Right ventricle myocardium superior (tissue), 1 donor: ENCODE data around the gene ACTN1. TPM values are rescaled to one million over a fixed set of nuclear protein-coding genes. Genes with fewer than 3 reads are reported as not detected.

Experiments
- ATAC-seq: fragments of 200-7000 bp; cut with Tn5 transposase; one replicate; pipeline ENCODE4 v1.9.1; 2020; ENCODE audit warnings: mild to moderate bottlenecking; ENCODE audit not compliant: poor library complexity
- DNase-seq: peaks from one replicate; pipeline ENCODE4 v3.0.0-alpha.2; 2020
- intact Hi-C: fragments of 100-400 bp; cut with DNase I; formaldehyde crosslinking; loops from one replicate; pipeline ENCODE4 v1.11.2; 2022
- total RNA-seq: library from RNA; stranded (reverse); fragmentation: NEBNext Ultra II Directional; extraction: Animal tissue kit (Norgen Biotek cat#: 25700); gene quantifications from one replicate; pipeline ENCODE4 v1.2.1, GENCODE V29; 2021
- donor health status: DM: no; HTN: yes; CAD: no; lungs with severe emphysema.

Gene ACTN1
- total RNA-seq, 1 donor from 2014 or later = 92.5 TPM

DNA sequence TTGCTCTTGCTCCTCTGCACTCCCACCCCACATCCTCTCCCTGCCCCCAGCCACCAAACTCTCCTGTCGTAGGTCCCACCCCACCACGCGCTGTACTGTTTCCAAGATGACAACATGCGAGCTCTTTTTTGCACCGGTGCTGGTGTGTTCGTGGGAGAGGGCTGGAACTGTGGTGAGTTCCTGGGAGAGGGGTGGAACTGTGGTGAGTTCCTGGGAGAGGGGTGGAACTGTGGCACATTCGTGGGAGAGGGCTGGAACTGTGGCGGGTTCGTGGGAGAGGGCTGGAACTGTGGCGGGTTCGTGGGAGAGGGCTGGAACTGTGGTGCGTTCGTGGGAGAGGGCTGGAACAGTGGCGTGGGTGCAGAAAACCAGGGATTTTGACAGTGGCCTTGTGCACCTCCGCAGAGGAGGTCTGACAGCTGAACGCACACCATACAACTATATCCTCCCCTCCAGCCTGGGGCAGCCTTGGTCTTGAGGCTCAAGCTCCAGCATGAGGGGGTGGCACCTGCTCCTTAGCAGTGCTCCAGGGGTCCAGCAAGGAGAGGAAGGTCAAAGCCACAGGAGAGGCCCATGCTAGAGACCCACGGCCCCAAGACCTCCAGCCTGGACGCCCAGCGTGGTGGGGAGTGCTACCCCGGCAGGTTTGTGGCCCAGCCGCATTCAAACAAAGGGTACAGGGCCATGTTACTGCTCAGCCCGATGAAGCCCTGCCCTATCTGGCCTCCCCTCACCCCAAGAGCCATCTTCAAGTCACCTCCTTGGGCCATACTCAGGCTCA is 50.1 kb downstream of the ACTN1 start:
- DNase-seq = no peak
- no peak for ATAC-seq
- intact Hi-C loops = no loop called here

DNA sequence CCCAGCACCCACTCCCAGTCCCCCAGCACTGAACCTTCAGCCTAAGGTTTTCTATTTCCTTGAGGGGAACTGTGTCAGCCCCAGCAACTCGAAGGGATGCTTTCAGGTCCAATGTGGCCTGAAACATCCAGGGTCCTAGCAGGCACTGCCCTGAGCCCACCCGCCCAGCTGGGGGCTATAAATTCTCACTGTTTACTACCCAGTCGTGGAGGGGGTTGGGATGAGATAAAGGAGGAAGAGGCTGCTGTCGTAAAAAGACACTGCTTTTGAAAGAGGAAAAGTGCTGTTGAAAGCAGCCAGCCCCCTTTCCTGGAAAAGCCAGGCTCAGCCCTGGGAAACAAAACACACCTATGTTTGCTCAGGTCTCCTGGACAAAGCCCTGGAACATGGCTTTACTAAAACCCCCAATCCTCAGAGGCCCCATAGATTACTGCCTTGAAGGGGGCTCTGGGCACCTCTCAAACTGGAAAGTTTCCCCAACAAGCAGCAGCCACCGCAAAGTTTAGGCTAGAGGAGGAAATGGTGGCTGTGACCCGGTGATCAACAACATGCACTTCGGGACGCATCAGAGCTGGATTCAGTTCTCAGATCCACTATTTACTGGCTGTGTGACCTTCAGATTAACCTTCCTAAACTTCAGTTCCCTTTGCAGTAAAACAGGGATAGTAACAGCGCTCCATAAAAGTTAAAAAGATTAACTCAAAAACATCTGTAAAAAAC is 51.0 kb downstream of the ACTN1 start:
- no peak for DNase-seq
- intact Hi-C loops = no loop called here
- ATAC-seq = no peak

DNA sequence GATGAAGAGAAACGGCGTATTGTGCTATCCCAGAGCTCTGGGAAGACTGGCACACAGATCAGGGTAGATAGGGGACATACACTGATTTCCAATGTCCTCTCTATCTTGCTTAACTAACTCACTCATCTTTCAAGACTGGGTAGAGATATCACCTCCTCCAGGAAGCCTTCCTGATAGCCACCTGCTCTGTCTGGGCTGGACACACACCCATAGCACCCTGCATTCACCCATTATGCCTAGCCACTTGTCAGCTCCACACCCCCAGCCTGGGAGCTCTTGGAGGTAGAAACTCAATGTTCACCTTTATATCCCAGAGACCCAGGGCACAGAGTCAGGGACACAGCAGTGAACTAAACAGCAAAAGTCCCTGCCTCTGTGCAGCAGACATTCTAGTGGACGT is 52.0 kb downstream of the ACTN1 start:
- intact Hi-C loops = no loop called here
- DNase-seq (no peak), ATAC-seq (no peak)

DNA sequence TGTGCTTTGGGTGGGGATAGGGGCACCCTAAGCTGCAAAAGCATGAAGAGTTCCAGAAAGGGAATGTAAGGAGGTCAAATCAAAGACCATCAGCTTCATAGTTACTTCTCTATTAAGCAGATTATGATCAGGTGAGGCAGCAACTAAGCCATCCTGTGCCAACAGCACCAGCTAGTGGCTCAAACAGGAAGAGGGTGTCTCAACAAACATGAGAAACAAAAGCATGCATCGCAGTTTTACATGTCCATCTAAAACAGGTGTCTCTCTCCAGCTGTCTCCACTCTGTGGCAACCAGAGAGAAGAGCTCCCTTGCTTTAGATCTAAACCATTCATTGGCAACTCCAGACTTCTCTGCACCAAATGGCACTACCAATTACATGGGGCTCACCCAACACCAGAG is 52.9 kb downstream of the ACTN1 start:
- ATAC-seq (no peak), DNase-seq (no peak)
- intact Hi-C loops = no loop called here

GRCh38 chr14:68925373-68925772 is 53.7 kb downstream of the ACTN1 start:
- DNase-seq = no peak
- ATAC-seq = no peak
- intact Hi-C loops = no loop called here

DNA sequence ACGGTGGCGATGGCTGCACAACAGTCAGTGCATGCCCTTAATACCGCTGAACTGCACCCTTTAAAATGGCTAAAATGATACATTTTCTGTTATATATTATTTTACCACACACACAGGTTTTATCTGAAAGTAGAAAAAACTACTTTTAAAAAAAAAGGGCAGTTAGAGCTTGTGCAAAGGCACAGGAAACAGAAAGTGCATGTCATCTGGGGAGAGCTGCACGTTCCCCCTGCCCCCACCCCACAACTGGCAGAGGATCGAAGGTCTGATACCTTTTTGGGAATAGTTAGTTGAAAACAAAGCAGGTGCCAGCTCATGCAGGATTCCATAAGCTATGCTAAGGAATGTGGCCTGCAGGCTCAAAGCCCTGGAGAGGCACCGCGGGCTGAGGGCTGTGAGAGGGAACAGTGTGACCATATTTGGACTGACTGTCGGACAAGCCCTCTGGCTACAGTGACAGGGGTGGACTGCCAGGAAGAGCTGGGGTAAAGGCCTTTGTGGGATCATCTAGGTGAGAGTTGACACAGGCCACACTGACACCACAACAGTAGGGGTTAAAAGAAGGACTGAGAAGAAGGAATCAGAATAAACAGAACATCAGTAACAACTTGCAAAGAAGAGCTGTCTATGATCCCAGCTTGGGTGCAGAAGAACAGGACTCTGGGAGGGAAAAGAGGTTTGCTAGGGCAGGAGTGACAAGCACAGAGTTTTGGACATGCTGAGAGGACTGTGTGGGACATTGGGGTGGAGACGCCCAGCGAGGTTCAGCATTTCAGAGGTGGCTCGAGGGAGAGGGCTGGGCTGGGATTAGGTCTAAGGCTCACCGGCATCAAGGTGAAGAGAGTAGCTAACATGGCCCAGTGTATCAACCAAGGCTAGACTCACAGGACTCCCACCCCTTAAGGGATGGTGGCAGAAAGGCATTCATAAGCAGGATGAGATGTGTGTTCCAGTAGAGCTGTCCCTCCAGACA is 54.6 kb downstream of the ACTN1 start:
- DNase-seq (no peak), ATAC-seq (peak; percentile 73)
- intact Hi-C loops = loop anchor here (5.0 kb wide), 1 partner anchor 53 kb away; the partner anchor contains the start of gene ACTN1

GRCh38 chr14:68922886-68923285 is 56.2 kb downstream of the ACTN1 start:
- intact Hi-C loops = loop anchor here (5.0 kb wide), 1 partner anchor 54 kb away; the partner anchor contains the start of gene ACTN1
- no peak for DNase-seq
- peak; percentile 19 for ATAC-seq

- no peak for DNase-seq
- intact Hi-C loops = loop anchor here (5.0 kb wide), 1 partner anchor 55 kb away; the partner anchor contains the start of gene ACTN1
- peak; percentile 30 for ATAC-seq
Measured at GRCh38 chr14:68922201-68922621, 56.9 kb downstream of the ACTN1 start.

DNA sequence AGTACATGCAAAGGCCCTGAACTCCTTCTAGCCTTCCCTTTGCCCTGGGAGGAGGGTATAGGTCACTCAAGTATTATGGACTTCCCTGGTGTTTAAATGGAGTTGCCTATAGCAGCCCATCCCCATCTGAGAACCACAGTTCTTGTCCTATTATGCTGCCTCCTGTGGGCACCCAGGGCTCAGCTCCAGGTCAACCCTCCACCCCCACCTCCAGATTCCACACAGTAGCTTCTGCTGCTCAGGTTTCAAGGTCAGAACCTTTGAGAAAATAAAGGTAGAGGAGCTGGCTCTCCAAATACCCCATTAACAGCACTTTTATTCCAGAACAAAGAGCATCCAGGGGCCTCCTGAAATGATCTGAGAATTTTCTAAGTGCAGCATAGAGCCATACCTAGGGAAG is 57.4 kb downstream of the ACTN1 start:
- DNase-seq (no peak), ATAC-seq (no peak)
- intact Hi-C loops = loop anchor here (5.0 kb wide), 1 partner anchor 56 kb away; the partner anchor contains the start of gene ACTN1

GRCh38 chr14:68921049-68921448 is 58.1 kb downstream of the ACTN1 start:
- DNase-seq = no peak

DNA sequence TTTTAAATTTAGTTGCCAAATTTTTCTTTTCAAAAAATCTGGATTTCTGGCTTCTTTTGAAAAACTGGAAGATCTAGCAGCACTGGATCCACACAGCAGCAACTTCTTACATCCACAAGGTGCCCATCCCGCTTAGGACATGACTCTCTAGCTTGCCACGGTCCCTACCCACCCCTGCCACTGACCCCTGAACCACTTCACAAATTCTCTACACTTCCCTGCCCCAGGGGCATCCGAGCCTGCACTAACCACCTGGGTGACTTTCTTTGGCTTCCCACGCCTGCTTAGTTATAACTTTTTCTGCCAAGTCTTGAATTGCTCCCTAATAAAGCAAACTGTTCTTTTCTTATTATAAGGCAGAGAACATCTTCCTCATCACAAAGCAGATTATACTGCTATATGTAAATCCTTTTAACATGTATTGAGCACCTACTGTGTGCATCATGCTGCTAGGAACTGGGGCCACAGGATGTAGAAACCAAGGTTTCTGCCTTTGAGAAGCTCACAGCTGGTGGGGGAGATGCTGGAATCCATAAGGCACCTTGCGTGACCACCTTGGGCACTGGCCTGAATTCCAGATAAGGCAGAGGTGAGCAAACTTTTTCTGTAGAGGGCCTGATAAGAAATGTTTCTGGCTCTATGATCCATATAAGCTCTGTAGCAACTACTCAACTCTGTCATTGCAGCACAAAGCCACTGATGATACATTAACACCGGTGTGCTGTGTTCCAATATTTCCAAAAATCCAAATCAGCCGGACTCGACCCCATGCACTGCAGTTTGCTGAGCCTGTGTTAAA is 59.8 kb downstream of the ACTN1 start:
- DNase-seq = no peak
- no peak for ATAC-seq
- intact Hi-C loops = loop anchor here (10.0 kb wide), 1 partner anchor 185 kb away; no protein-coding TSS in a partner anchor

More at GRCh38 chr14:68921049-68921448, 58.1 kb downstream of the ACTN1 start:
- intact Hi-C loops = loop anchor here (5.0 kb wide), 1 partner anchor 56 kb away; the partner anchor contains the start of gene ACTN1
- ATAC-seq = no peak

- DNase-seq (no peak), ATAC-seq (no peak)
- intact Hi-C loops = loop anchor here (10.0 kb wide), 1 partner anchor 186 kb away; no protein-coding TSS in a partner anchor
Measured at GRCh38 chr14:68918612-68919011, 60.5 kb downstream of the ACTN1 start.

- DNase-seq (no peak), ATAC-seq (no peak)
- intact Hi-C loops = loop anchor here (10.0 kb wide), 1 partner anchor 188 kb away; no protein-coding TSS in a partner anchor
Measured at GRCh38 chr14:68916358-68916941, 62.7 kb downstream of the ACTN1 start.

GRCh38 chr14:68913516-68913915 is 65.6 kb downstream of the ACTN1 start:
- no peak for ATAC-seq
- intact Hi-C loops = loop anchor here (5.0 to 10.0 kb wide), 2 partner anchors 89 to 191 kb away; no protein-coding TSS in a partner anchor

DNA sequence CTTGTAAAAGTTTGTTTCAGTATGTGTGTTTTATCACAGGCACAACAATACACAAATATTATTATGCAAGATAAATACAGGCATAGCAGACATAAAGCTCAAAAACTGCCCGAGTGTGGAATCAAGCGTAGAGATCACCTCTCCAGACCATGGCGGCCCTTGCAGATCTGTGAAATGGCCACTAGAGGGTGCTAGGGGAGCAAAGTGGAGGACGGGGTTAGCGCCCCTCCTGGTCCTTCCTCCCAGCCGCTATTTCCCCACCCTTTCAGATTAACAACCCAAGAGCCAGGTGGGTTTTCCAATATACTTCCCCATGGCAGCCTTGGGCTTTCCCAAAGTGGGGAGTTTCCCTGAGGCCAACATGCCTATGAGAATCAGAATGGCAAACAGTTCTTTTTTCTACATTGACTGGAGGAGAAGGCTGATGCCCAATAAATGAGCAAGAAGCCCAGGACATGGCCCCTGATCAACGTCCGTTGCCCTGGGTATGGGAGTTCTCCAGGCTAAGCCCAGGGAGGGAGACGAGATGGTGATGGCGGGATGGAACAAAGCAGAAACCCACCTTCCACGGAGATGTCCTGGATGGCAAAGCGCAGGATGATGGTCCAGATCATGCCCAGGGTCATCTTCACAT is 67.4 kb downstream of the ACTN1 start:
- ATAC-seq (peak; percentile 93), DNase-seq (peak; percentile 77)
- intact Hi-C loops = loop anchor here (2.0 to 10.0 kb wide), 3 partner anchors 67 to 193 kb away; partner anchors contain the start of gene ACTN1

More at GRCh38 chr14:68913516-68913915, 65.6 kb downstream of the ACTN1 start:
- DNase-seq = no peak

DNA sequence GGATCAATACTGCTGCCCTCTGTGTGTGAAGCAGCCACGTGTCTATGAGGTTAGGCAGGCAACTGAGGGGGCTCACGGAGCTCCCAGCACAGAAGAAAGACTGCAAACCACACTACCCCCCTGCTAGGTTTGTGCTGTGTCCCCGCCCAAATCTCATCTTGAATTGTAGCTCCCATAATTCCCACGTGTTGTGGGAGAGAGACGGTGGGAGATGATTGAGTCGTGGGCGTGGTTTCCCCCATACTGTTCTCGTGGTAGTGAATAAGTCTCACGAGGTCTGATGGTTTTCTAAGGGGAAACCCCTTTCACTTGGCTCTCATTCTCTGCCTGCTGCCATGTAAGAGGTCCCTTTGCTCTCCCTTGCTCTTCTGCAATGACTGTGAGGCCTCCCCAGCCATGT is 68.6 kb downstream of the ACTN1 start:
- ATAC-seq (no peak), DNase-seq (no peak)
- intact Hi-C loops = loop anchor here (2.0 to 10.0 kb wide), 3 partner anchors 68 to 194 kb away; partner anchors contain the start of gene ACTN1

DNA sequence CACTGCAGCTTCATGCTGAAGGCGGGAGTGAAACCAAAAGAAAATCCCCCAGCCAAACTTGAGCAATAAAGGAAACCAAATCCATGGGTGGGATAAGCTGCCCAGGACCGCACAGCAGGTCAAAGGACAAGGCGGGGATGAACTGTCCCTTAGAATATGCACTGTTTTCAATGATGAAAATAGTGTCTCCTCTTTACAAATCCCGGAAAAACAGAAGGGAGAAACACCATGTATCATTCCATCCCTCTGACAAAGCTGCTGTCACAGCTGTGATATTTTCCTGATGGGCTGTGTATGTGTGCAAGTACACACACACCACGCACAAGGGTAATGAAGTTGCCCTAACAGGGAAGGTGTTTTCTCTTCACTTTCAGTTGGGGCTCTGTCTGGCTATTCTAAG is 70.3 kb downstream of the ACTN1 start:
- intact Hi-C loops = no loop called here
- DNase-seq = no peak
- ATAC-seq = no peak
